Vagina (tissue), 2 donors: ENCODE measurements around the gene ATOH1.

ENCODE experiments used
- POLR2AphosphoS5 ChIP-seq, 2 donors: sonication (generic); formaldehyde crosslinking; IDR thresholded peaks; one replicate each; pipeline ENCODE4 v1.9.0; 2017; ENCODE audit warnings: antibody characterized with exemption in 2 of 2, mild to moderate bottlenecking in 2 of 2, low read depth in 1 of 2; ENCODE audit not compliant: insufficient read depth in 1 of 2
- TF ChIP-seq, protein P1 (sequence below), 3 experiments: fragments of 450-650 bp in 2 of 3; fragments of 200-600 bp in 1 of 3; sonication (generic) in 1 of 3; IDR thresholded peaks; one replicate each; pipeline ENCODE4 v1.5.1; 2017 to 2019; ENCODE audit warnings: antibody characterized with exemption in 3 of 3, mild to moderate bottlenecking in 2 of 3, moderate library complexity in 2 of 3

DNA sequence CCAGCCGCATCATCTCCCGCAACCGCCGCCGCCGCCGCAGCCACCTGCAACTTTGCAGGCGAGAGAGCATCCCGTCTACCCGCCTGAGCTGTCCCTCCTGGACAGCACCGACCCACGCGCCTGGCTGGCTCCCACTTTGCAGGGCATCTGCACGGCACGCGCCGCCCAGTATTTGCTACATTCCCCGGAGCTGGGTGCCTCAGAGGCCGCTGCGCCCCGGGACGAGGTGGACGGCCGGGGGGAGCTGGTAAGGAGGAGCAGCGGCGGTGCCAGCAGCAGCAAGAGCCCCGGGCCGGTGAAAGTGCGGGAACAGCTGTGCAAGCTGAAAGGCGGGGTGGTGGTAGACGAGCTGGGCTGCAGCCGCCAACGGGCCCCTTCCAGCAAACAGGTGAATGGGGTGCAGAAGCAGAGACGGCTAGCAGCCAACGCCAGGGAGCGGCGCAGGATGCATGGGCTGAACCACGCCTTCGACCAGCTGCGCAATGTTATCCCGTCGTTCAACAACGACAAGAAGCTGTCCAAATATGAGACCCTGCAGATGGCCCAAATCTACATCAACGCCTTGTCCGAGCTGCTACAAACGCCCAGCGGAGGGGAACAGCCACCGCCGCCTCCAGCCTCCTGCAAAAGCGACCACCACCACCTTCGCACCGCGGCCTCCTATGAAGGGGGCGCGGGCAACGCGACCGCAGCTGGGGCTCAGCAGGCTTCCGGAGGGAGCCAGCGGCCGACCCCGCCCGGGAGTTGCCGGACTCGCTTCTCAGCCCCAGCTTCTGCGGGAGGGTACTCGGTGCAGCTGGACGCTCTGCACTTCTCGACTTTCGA, 654 bp downstream of the ATOH1 start:
- TF ChIP-seq POLR2AphosphoS5 (IDR thresholded peaks at IDR 0.05; ENCODE audit: insufficient read depth in 1 of 2, low read depth in 1 of 2): no peak
- TF ChIP-seq, protein P1, sequence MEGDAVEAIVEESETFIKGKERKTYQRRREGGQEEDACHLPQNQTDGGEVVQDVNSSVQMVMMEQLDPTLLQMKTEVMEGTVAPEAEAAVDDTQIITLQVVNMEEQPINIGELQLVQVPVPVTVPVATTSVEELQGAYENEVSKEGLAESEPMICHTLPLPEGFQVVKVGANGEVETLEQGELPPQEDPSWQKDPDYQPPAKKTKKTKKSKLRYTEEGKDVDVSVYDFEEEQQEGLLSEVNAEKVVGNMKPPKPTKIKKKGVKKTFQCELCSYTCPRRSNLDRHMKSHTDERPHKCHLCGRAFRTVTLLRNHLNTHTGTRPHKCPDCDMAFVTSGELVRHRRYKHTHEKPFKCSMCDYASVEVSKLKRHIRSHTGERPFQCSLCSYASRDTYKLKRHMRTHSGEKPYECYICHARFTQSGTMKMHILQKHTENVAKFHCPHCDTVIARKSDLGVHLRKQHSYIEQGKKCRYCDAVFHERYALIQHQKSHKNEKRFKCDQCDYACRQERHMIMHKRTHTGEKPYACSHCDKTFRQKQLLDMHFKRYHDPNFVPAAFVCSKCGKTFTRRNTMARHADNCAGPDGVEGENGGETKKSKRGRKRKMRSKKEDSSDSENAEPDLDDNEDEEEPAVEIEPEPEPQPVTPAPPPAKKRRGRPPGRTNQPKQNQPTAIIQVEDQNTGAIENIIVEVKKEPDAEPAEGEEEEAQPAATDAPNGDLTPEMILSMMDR (IDR thresholded peaks at IDR 0.05): no peak
